HEK293 (cell line): ENCODE measurements around the gene OMA1.
"Not testable (repeated sequence)": the region's sequence is repeated elsewhere in the genome, so short reads cannot be mapped to it uniquely, and the experiment has no call there.

Source experiments
- CTCF ChIA-PET: fragments of 350-600 bp; formaldehyde crosslinking; extraction: SDS; loops from one replicate; lab custom pipeline; 2021; ENCODE audit warnings: antibody characterized with exemption; lab: Yijun Ruan, JAX
- POLR2A ChIA-PET: fragments of 300-600 bp; formaldehyde crosslinking; extraction: SDS; loops from one replicate; lab custom pipeline; 2020; ENCODE audit warnings: antibody characterized with exemption, inconsistent platforms; lab: Yijun Ruan, JAX
- H3K27ac ChIP-seq: fragments of 200-500 bp; sonication (Bioruptor generic); 2 replicates; pipeline ENCODE4 v1.5.1; 2014; ENCODE audit warnings: low read depth, low read length, control low read depth, inconsistent platforms; ENCODE audit errors: extremely low read depth
- H3K36me3 ChIP-seq, 2 experiments: fragments of 200-500 bp in 1 of 2; sonication (Bioruptor generic) in 1 of 2; 1 replicate in 1 of 2; 2 replicates in 1 of 2; pipeline ENCODE4 v1.5.1; 2014 to 2017; ENCODE audit warnings: inconsistent platforms in 2 of 2, low read length in 2 of 2; ENCODE audit not compliant: control insufficient read depth in 2 of 2, insufficient read depth in 1 of 2
- H3K4me1 ChIP-seq: fragments of 200-500 bp; sonication (Bioruptor generic); 2 replicates; pipeline ENCODE4 v1.5.1; 2014; ENCODE audit warnings: mild to moderate bottlenecking, low read length, inconsistent platforms; ENCODE audit not compliant: control insufficient read depth, insufficient read depth
- H3K4me3 ChIP-seq: 2 replicates; pipeline ENCODE4 v1.5.1; 2011; ENCODE audit warnings: low read depth, mild to moderate bottlenecking, control low read depth, low read length, moderate library complexity
- H3K9me3 ChIP-seq: fragments of 200-500 bp; sonication (Bioruptor generic); 2 replicates; pipeline ENCODE4 v1.5.1; 2014; ENCODE audit warnings: low read depth, low read length, inconsistent platforms; ENCODE audit not compliant: control insufficient read depth, insufficient read depth
- OVOL3 ChIP-seq: fragments of 450-650 bp; formaldehyde crosslinking; IDR thresholded peaks from 2 replicates; pipeline ENCODE4 v1.5.1; 2016; ENCODE audit warnings: missing biosample characterization, missing genetic modification characterization
- PRDM1 ChIP-seq: fragments of 450-650 bp; formaldehyde crosslinking; IDR thresholded peaks from 2 replicates; pipeline ENCODE4; 2016; ENCODE audit warnings: missing biosample characterization, missing genetic modification characterization
- SALL2 ChIP-seq: fragments of 450-650 bp; formaldehyde crosslinking; IDR thresholded peaks from 2 replicates; pipeline ENCODE4 v1.5.0; 2017; ENCODE audit warnings: missing biosample characterization, mild to moderate bottlenecking, missing genetic modification characterization, borderline replicate concordance
- WT1 ChIP-seq: fragments of 450-650 bp; formaldehyde crosslinking; IDR thresholded peaks from 2 replicates; pipeline ENCODE4 v1.5.1; 2016; ENCODE audit warnings: missing biosample characterization, missing genetic modification characterization
- ZBTB21 ChIP-seq: fragments of 450-650 bp; formaldehyde crosslinking; IDR thresholded peaks from 2 replicates; pipeline ENCODE4 v1.5.1; 2017; ENCODE audit warnings: missing biosample characterization, missing genetic modification characterization
- ZEB2 ChIP-seq: fragments of 450-650 bp; formaldehyde crosslinking; IDR thresholded peaks from 2 replicates; pipeline ENCODE4 v1.5.1; 2016; ENCODE audit warnings: missing biosample characterization, missing genetic modification characterization
- ZFP37 ChIP-seq: fragments of 450-650 bp; formaldehyde crosslinking; IDR thresholded peaks from 2 replicates; pipeline ENCODE4 v1.5.1; 2016; ENCODE audit warnings: missing biosample characterization, missing genetic modification characterization
- ZNF184 ChIP-seq: fragments of 450-650 bp; IDR thresholded peaks from 2 replicates; pipeline ENCODE4 v1.5.1; 2018; ENCODE audit warnings: missing biosample characterization, mild to moderate bottlenecking, missing genetic modification characterization
- ZNF214 ChIP-seq: fragments of 450-650 bp; formaldehyde crosslinking; IDR thresholded peaks from 2 replicates; pipeline ENCODE4 v1.5.1; 2017; ENCODE audit warnings: missing biosample characterization, mild to moderate bottlenecking, missing genetic modification characterization, borderline replicate concordance
- ZNF341 ChIP-seq: fragments of 450-650 bp; formaldehyde crosslinking; IDR thresholded peaks from 2 replicates; pipeline ENCODE4; 2016; ENCODE audit warnings: low read depth, missing biosample characterization, missing genetic modification characterization
- ZNF354C ChIP-seq: fragments of 450-650 bp; formaldehyde crosslinking; IDR thresholded peaks from 2 replicates; pipeline ENCODE4 v1.5.1; 2016; ENCODE audit warnings: missing biosample characterization, missing genetic modification characterization, low read depth, borderline replicate concordance
- ZNF416 ChIP-seq: fragments of 450-650 bp; formaldehyde crosslinking; IDR thresholded peaks from 2 replicates; pipeline ENCODE4 v1.5.1; 2016; ENCODE audit warnings: missing biosample characterization, missing genetic modification characterization
- ZNF514 ChIP-seq: fragments of 450-650 bp; formaldehyde crosslinking; IDR thresholded peaks from 2 replicates; pipeline ENCODE4 v1.5.1; 2016; ENCODE audit warnings: missing biosample characterization, missing genetic modification characterization
- ZNF548 ChIP-seq: fragments of 450-650 bp; formaldehyde crosslinking; IDR thresholded peaks from 2 replicates; pipeline ENCODE4 v1.5.1; 2016; ENCODE audit warnings: missing biosample characterization, missing genetic modification characterization
- ZNF571 ChIP-seq: fragments of 450-650 bp; formaldehyde crosslinking; IDR thresholded peaks from 2 replicates; pipeline ENCODE4 v1.5.0; 2017; ENCODE audit warnings: missing biosample characterization, missing genetic modification characterization
- ZNF596 ChIP-seq: fragments of 450-650 bp; IDR thresholded peaks from 2 replicates; pipeline ENCODE4 v1.5.0; 2018; ENCODE audit warnings: missing biosample characterization, mild to moderate bottlenecking, missing genetic modification characterization, moderate library complexity
- ZNF660 ChIP-seq: fragments of 450-650 bp; IDR thresholded peaks from 2 replicates; pipeline ENCODE4 v1.5.1; 2018; ENCODE audit warnings: missing biosample characterization, mild to moderate bottlenecking, missing genetic modification characterization
- ZSCAN16 ChIP-seq: fragments of 450-650 bp; formaldehyde crosslinking; IDR thresholded peaks from 2 replicates; pipeline ENCODE4 v1.5.1; 2016; ENCODE audit warnings: missing biosample characterization, missing genetic modification characterization
- TF ChIP-seq, protein P1 (sequence below): fragments of 450-650 bp; formaldehyde crosslinking; IDR thresholded peaks from 2 replicates; pipeline ENCODE4 v1.5.1; 2016; ENCODE audit warnings: missing biosample characterization, missing genetic modification characterization
- TF ChIP-seq, protein P2 (sequence below): fragments of 450-650 bp; formaldehyde crosslinking; IDR thresholded peaks from 2 replicates; pipeline ENCODE4 v1.5.1; 2016; ENCODE audit warnings: missing biosample characterization, missing genetic modification characterization
- TF ChIP-seq, protein P3 (sequence below): fragments of 450-650 bp; formaldehyde crosslinking; IDR thresholded peaks from 2 replicates; pipeline ENCODE4 v1.5.1; 2016; ENCODE audit warnings: missing biosample characterization, missing genetic modification characterization
- TF ChIP-seq, protein P4 (sequence below): fragments of 450-650 bp; formaldehyde crosslinking; IDR thresholded peaks from 2 replicates; pipeline ENCODE4 v1.5.1; 2017; ENCODE audit warnings: missing biosample characterization, missing genetic modification characterization
- TF ChIP-seq, protein P5 (sequence below): fragments of 450-650 bp; formaldehyde crosslinking; IDR thresholded peaks from 2 replicates; pipeline ENCODE4 v1.5.1; 2017; ENCODE audit warnings: missing biosample characterization, mild to moderate bottlenecking, missing genetic modification characterization, moderate library complexity

OMA1 gene

DNA sequence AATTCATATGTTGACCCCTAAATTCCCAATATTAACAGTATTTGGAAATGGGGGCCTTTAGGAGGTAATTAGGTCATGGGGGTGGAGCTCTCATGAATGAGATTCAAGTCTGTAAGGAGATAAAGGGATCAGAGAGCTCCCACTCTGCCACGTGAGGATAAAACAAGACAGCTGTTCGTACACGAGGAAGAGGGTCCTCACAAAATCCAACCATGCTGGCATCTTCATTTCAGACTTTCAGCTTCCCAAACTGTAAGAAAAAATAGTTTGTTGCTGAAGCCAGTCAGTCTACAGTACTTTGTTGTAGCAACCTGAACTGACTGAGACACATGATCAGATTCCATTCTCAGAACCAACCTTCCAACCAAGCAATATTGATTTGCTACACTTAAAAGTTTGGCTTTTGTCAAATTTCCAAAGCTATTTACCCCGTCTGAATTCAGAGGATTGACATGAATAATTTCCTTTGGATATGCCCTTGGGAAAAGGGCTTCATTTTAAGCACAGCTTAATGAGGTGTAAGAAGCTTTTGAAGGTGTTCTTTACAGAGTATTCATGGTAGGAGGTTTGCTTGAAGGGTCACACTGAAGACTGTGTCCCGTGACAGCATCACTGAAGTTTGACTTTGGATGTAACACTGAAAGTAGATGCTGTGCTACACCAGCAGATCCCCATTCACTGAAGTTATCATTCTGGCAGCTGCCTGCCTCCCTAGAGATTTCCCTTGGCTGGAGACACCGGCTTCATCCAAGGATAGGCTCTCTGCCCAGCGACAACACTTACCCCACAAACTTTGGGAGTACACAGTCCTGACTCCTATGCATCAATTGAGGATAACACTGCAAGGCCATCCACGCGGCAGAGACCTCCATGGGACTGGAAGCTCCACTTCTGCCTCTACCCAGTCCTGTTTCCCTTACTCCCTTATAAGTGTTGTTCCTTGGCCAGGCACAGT is 4.9 kb upstream of the OMA1 start:
- POLR2A ChIA-PET: no interaction called here
- CTCF ChIA-PET: interaction anchor here (0.6 to 1.6 kb wide), 4 partner anchors 36 to 1473 kb away, joined by 3 to 6 read pairs (median 3); no protein-coding TSS in a partner anchor
- H3K27ac ChIP-seq: no peak overlapping the region
- no peaks in the 10 kb centered on the region for H3K9me3 ChIP-seq
- no peaks in the 10 kb centered on the region for H3K4me1 ChIP-seq
- no peaks in the 10 kb centered on the region for H3K36me3 ChIP-seq
- no peak for TF ChIP-seq PRDM1
- TF ChIP-seq OVOL3: no peak
- TF ChIP-seq WT1 (tag by site-specific recombination): no peak
- TF ChIP-seq ZNF548 (tag by site-specific recombination): no peak
- TF ChIP-seq SALL2 (tag by site-specific recombination): no peak
- TF ChIP-seq, protein P1, sequence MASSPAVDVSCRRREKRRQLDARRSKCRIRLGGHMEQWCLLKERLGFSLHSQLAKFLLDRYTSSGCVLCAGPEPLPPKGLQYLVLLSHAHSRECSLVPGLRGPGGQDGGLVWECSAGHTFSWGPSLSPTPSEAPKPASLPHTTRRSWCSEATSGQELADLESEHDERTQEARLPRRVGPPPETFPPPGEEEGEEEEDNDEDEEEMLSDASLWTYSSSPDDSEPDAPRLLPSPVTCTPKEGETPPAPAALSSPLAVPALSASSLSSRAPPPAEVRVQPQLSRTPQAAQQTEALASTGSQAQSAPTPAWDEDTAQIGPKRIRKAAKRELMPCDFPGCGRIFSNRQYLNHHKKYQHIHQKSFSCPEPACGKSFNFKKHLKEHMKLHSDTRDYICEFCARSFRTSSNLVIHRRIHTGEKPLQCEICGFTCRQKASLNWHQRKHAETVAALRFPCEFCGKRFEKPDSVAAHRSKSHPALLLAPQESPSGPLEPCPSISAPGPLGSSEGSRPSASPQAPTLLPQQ: no peak
- TF ChIP-seq, protein P2, sequence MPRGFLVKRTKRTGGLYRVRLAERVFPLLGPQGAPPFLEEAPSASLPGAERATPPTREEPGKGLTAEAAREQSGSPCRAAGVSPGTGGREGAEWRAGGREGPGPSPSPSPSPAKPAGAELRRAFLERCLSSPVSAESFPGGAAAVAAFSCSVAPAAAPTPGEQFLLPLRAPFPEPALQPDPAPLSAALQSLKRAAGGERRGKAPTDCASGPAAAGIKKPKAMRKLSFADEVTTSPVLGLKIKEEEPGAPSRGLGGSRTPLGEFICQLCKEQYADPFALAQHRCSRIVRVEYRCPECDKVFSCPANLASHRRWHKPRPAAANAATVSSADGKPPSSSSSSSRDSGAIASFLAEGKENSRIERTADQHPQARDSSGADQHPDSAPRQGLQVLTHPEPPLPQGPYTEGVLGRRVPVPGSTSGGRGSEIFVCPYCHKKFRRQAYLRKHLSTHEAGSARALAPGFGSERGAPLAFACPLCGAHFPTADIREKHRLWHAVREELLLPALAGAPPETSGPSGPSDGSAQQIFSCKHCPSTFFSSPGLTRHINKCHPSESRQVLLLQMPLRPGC (tag by site-specific recombination): no peak
- TF ChIP-seq ZNF571: no peak
- TF ChIP-seq, protein P3, sequence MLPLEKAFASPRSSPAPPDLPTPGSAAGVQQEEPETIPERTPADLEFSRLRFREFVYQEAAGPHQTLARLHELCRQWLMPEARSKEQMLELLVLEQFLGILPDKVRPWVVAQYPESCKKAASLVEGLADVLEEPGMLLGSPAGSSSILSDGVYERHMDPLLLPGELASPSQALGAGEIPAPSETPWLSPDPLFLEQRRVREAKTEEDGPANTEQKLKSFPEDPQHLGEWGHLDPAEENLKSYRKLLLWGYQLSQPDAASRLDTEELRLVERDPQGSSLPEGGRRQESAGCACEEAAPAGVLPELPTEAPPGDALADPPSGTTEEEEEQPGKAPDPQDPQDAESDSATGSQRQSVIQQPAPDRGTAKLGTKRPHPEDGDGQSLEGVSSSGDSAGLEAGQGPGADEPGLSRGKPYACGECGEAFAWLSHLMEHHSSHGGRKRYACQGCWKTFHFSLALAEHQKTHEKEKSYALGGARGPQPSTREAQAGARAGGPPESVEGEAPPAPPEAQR (tag by site-specific recombination): no peak
- TF ChIP-seq, protein P4, sequence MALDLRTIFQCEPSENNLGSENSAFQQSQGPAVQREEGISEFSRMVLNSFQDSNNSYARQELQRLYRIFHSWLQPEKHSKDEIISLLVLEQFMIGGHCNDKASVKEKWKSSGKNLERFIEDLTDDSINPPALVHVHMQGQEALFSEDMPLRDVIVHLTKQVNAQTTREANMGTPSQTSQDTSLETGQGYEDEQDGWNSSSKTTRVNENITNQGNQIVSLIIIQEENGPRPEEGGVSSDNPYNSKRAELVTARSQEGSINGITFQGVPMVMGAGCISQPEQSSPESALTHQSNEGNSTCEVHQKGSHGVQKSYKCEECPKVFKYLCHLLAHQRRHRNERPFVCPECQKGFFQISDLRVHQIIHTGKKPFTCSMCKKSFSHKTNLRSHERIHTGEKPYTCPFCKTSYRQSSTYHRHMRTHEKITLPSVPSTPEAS: no peak
- no peak for TF ChIP-seq ZNF341 (tag by site-specific recombination)
- no peak for TF ChIP-seq ZNF214 (tag by site-specific recombination)
- TF ChIP-seq ZNF514: no peak
- no peak for TF ChIP-seq ZBTB21
- no peak for TF ChIP-seq ZSCAN16
- no peak overlapping the region for H3K4me3 ChIP-seq

DNA sequence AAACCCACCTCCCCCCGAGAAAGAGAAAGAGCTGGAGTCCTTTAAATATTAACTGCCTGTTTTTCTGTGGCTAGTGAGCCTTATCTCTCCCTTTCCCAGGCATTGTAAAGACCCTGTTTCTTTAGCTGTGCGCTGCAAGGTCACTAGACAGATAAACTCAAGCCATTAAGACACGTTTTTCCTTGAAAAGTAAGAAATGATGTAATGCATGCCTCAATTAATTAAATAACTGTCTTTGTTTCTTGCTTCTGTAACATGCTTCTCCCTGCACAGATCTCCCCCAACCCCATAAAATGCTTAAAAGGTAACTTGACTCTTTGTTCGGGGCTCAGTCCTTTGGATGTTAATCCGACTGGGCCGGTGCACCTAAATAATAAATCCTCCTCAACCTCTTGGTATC is 2.8 kb upstream of the OMA1 start:
- POLR2A ChIA-PET, H3K4me3 ChIP-seq, H3K9me3 ChIP-seq, H3K27ac ChIP-seq, H3K4me1 ChIP-seq, H3K36me3 ChIP-seq: not testable (repeated sequence)
- CTCF ChIA-PET: interaction anchor here (0.6 to 1.0 kb wide), 5 partner anchors 33 to 1325 kb away, joined by 3 to 5 read pairs (median 4); no protein-coding TSS in a partner anchor

DNA sequence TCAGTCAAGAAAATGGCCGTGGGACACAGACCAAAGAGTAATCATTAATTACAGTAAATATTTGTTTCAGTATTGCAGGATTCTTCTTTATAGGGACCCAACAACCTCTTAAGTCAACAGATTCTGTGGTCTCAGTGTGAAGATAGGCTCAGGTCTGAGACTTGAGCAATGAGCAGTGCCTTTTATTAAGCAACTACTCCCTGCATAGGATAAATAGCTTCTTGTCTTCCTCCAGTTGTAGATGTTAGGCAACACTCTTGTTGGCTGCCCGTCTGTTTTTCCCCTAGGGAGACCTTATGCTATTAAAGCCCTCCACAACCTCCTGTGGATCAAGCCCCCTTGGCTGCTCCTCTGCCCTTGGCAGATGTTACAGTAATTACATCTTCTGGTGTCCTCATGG is 1.8 kb upstream of the OMA1 start:
- Histone ChIP-seq H3K27ac (no peak overlapping the region), H3K4me1 (no peaks in the 10 kb centered on the region), H3K9me3 (no peaks in the 10 kb centered on the region), H3K36me3 (no peaks in the 10 kb centered on the region), H3K4me3 (no peak overlapping the region)
- TF ChIP-seq, protein P5, sequence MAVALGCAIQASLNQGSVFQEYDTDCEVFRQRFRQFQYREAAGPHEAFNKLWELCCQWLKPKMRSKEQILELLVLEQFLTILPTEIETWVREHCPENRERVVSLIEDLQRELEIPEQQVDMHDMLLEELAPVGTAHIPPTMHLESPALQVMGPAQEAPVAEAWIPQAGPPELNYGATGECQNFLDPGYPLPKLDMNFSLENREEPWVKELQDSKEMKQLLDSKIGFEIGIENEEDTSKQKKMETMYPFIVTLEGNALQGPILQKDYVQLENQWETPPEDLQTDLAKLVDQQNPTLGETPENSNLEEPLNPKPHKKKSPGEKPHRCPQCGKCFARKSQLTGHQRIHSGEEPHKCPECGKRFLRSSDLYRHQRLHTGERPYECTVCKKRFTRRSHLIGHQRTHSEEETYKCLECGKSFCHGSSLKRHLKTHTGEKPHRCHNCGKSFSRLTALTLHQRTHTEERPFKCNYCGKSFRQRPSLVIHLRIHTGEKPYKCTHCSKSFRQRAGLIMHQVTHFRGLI: no peak
- TF ChIP-seq ZEB2 (tag by site-specific recombination): no peak
- TF ChIP-seq ZNF354C: no peak
- TF ChIP-seq ZNF660 (tag by site-specific recombination): no peak
- TF ChIP-seq ZNF184: no peak
- TF ChIP-seq ZNF416 (tag by site-specific recombination): no peak
- no peak for TF ChIP-seq OVOL3
- TF ChIP-seq ZNF596 (tag by site-specific recombination): no peak
- TF ChIP-seq ZFP37 (tag by site-specific recombination): no peak
- CTCF ChIA-PET: interaction anchor here (0.8 to 2.4 kb wide), 5 partner anchors 21 to 104 kb away, joined by 3 to 9 read pairs (median 4); no protein-coding TSS in a partner anchor
- POLR2A ChIA-PET: no interaction called here
